ENCODE data around the gene ADK. TPM values are rescaled to one million over a fixed set of nuclear protein-coding genes. Genes with fewer than 3 reads are reported as not detected.
A peak's percentile ranks its signal among the peaks of the same experiment; 100 is the strongest.
"Not testable (repeated sequence)": the region's sequence is repeated elsewhere in the genome, so short reads cannot be mapped to it uniquely, and the experiment has no call there.

ADK gene
- total and polyA plus RNA-seq, 4 donors: 12.6 to 21.1 (median 16.1) TPM

DNA sequence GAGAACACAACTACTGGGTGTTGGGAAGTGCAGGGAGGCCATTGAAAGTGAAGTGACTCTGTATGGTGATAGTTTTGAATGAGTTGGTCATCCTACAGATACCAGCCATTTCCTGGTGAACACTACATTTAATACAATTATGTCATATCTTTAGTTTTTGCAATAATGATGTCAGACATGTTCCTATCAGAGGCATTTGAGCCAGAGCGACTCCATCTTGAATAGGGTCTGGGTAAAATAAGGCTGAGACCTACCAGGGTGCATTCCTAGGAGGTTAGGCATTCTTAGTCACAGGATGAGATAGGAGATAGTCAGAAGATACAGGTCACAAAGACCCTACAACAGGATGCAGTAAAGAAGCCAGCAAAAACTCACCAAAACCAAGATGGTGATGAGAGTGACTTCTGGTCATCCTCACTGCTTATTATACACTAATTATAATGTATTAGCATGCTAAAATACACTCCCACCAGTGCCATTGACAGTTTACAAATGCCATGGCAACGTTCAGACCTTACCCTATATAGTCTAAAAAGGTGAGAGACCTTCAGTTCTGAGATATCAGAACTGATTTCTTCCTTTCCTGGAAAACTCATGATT, 28.2 kb downstream of the ADK start:
- DNase-seq (no peak), ATAC-seq (ENCODE audit: low FRiP score) (no peak)
- H3K27ac ChIP-seq (ENCODE audit: low read depth in 1 of 2, low read length in 2 of 2): no peak overlapping the region
- H3K36me3 ChIP-seq (ENCODE audit: control insufficient read depth in 1 of 2, insufficient read depth in 2 of 2, low read length in 1 of 2): no peaks in the 10 kb centered on the region
- no peaks in the 10 kb centered on the region for H3K27me3 ChIP-seq (ENCODE audit: control insufficient read depth in 1 of 2, insufficient read depth in 2 of 2, low read length in 1 of 2)
- WGBS, 2 donors: 93 to 97% methylated on average over 2 of the region's 2 CpGs
- no peaks in the 10 kb centered on the region for H3K4me1 ChIP-seq (ENCODE audit: control insufficient read depth in 1 of 2, insufficient read depth in 2 of 2, low read length in 2 of 2)
- H3K4me3 ChIP-seq (ENCODE audit: low read length in 2 of 2): no peak overlapping the region
- H3K9me3 ChIP-seq (ENCODE audit: control insufficient read depth, low read length): no peaks in the 10 kb centered on the region
- intact Hi-C loops (cut with DNase I): no loop called here

- Histone ChIP-seq H3K4me1 (ENCODE audit: control insufficient read depth in 1 of 2, insufficient read depth in 2 of 2, low read length in 2 of 2) (peaks cover 0 to 5% of the 10 kb centered on the region in 2 donors), H3K27ac (ENCODE audit: low read depth in 1 of 2, low read length in 2 of 2) (no peak overlapping the region), H3K27me3 (ENCODE audit: control insufficient read depth in 1 of 2, insufficient read depth in 2 of 2, low read length in 1 of 2) (no peaks in the 10 kb centered on the region), H3K36me3 (ENCODE audit: control insufficient read depth in 1 of 2, insufficient read depth in 2 of 2, low read length in 1 of 2) (no peaks in the 10 kb centered on the region), H3K9me3 (ENCODE audit: control insufficient read depth, low read length) (no peaks in the 10 kb centered on the region), H3K4me3 (ENCODE audit: low read length in 2 of 2) (no peak overlapping the region)
- ATAC-seq (ENCODE audit: low FRiP score) (no peak), DNase-seq (no peak)
- intact Hi-C loops (cut with DNase I): no loop called here
These were observed 35.7 kb downstream of the ADK start for GRCh38 chr10:74186678-74187077.

GRCh38 chr10:74187237-74187636, 36.2 kb downstream of the ADK start:
- 78 to 83% methylated on average over 1 of the region's 1 CpG for WGBS, 2 donors
- ATAC-seq (ENCODE audit: low FRiP score): no peak
- intact Hi-C loops (cut with DNase I): no loop called here
- no peaks in the 10 kb centered on the region for H3K36me3 ChIP-seq (ENCODE audit: control insufficient read depth in 1 of 2, insufficient read depth in 2 of 2, low read length in 1 of 2)
- H3K4me3 ChIP-seq (ENCODE audit: low read length in 2 of 2): no peak overlapping the region
- no peaks in the 10 kb centered on the region for H3K27me3 ChIP-seq (ENCODE audit: control insufficient read depth in 1 of 2, insufficient read depth in 2 of 2, low read length in 1 of 2)
- DNase-seq: no peak
- no peaks in the 10 kb centered on the region for H3K9me3 ChIP-seq (ENCODE audit: control insufficient read depth, low read length)
- H3K27ac ChIP-seq (ENCODE audit: low read depth in 1 of 2, low read length in 2 of 2): no peak overlapping the region
- H3K4me1 ChIP-seq (ENCODE audit: control insufficient read depth in 1 of 2, insufficient read depth in 2 of 2, low read length in 2 of 2): peaks cover 0 to 5% of the 10 kb centered on the region in 2 donors

DNA sequence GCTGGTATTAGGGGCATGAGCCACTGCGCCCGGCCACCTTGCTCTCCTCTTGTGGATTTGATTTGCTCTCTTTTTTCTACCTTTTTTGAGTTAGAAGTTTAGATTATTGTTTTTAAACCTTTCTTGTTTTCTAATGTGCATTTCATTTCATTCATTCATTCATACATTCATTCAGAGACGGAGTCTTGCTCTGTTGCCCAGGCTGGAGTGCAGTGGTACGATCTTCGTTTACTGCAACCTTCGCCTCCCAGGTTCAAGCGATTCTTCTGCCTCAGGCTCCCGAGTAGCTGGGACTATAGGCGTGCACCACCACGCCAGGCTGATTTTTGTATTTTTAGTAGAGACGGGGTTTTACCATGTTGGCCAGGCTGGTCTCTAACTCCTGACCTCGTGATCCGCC, 37.6 kb downstream of the ADK start:
- DNase-seq; H3K27ac ChIP-seq (ENCODE audit: low read depth in 1 of 2, low read length in 2 of 2); H3K9me3 ChIP-seq (ENCODE audit: control insufficient read depth, low read length); H3K4me3 ChIP-seq (ENCODE audit: low read length in 2 of 2); H3K27me3 ChIP-seq (ENCODE audit: control insufficient read depth in 1 of 2, insufficient read depth in 2 of 2, low read length in 1 of 2); ATAC-seq (ENCODE audit: low FRiP score); H3K4me1 ChIP-seq (ENCODE audit: control insufficient read depth in 1 of 2, insufficient read depth in 2 of 2, low read length in 2 of 2); intact Hi-C loops (cut with DNase I); H3K36me3 ChIP-seq (ENCODE audit: control insufficient read depth in 1 of 2, insufficient read depth in 2 of 2, low read length in 1 of 2): not testable (repeated sequence)
- 97 to 98% methylated on average over 13 of the region's 13 CpGs for WGBS, 2 donors

- Histone ChIP-seq H3K4me1 (ENCODE audit: control insufficient read depth in 1 of 2, insufficient read depth in 2 of 2, low read length in 2 of 2) (peaks cover 0 to 5% of the 10 kb centered on the region in 2 donors), H3K4me3 (ENCODE audit: low read length in 2 of 2) (peak overlapping the region in 1 of 2 donors; percentile 26), H3K27ac (ENCODE audit: low read depth in 1 of 2, low read length in 2 of 2) (peak overlapping the region; percentile 30 to 90), H3K36me3 (ENCODE audit: control insufficient read depth in 1 of 2, insufficient read depth in 2 of 2, low read length in 1 of 2) (no peaks in the 10 kb centered on the region), H3K27me3 (ENCODE audit: control insufficient read depth in 1 of 2, insufficient read depth in 2 of 2, low read length in 1 of 2) (no peaks in the 10 kb centered on the region), H3K9me3 (ENCODE audit: control insufficient read depth, low read length) (no peaks in the 10 kb centered on the region)
- ATAC-seq (ENCODE audit: low FRiP score) (no peak), DNase-seq (no peak)
- intact Hi-C loops (cut with DNase I): no loop called here
- 5% methylated on average over 3 of the region's 3 CpGs for WGBS, 2 donors
These were observed 39.0 kb downstream of the ADK start for GRCh38 chr10:74189999-74190421.

- Histone ChIP-seq H3K4me3 (ENCODE audit: low read length in 2 of 2) (peak overlapping the region in 1 of 2 donors; percentile 26), H3K36me3 (ENCODE audit: control insufficient read depth in 1 of 2, insufficient read depth in 2 of 2, low read length in 1 of 2) (no peaks in the 10 kb centered on the region), H3K27ac (ENCODE audit: low read depth in 1 of 2, low read length in 2 of 2) (peak overlapping the region; percentile 30 to 90), H3K4me1 (ENCODE audit: control insufficient read depth in 1 of 2, insufficient read depth in 2 of 2, low read length in 2 of 2) (peaks cover 0 to 5% of the 10 kb centered on the region in 2 donors), H3K9me3 (ENCODE audit: control insufficient read depth, low read length) (no peaks in the 10 kb centered on the region), H3K27me3 (ENCODE audit: control insufficient read depth in 1 of 2, insufficient read depth in 2 of 2, low read length in 1 of 2) (no peaks in the 10 kb centered on the region)
- no peak for DNase-seq
- intact Hi-C loops (cut with DNase I): no loop called here
- no peak for ATAC-seq (ENCODE audit: low FRiP score)
These were observed 39.5 kb downstream of the ADK start for GRCh38 chr10:74190494-74190893.

DNA sequence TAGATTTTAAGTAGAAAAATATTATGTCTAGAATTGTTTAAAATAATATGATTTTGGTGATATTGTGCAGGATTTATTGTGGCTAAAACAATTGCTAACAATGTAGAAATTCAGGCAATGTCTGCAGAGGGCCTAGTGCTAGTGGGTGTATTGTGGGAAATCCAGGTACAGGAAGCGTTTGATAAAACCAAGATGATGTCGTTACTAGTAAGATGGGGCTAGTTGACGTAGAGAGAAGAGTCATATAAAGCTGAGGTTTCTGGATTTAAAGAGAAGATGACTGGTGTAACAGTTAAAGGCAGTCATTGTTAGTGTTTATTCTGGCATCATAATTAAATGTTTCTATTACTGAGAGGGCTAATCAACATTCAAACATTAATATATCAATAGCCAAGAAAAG, 43.5 kb downstream of the ADK start:
- H3K4me1 ChIP-seq (ENCODE audit: control insufficient read depth in 1 of 2, insufficient read depth in 2 of 2, low read length in 2 of 2): peaks cover 0 to 5% of the 10 kb centered on the region in 2 donors
- intact Hi-C loops (cut with DNase I): no loop called here
- H3K4me3 ChIP-seq (ENCODE audit: low read length in 2 of 2): no peak overlapping the region
- ATAC-seq (ENCODE audit: low FRiP score) (no peak), DNase-seq (no peak)
- no peaks in the 10 kb centered on the region for H3K9me3 ChIP-seq (ENCODE audit: control insufficient read depth, low read length)
- no peak overlapping the region for H3K27ac ChIP-seq (ENCODE audit: low read depth in 1 of 2, low read length in 2 of 2)
- no peaks in the 10 kb centered on the region for H3K36me3 ChIP-seq (ENCODE audit: control insufficient read depth in 1 of 2, insufficient read depth in 2 of 2, low read length in 1 of 2)
- WGBS, 2 donors: 67 to 70% methylated on average over 3 of the region's 3 CpGs
- no peaks in the 10 kb centered on the region for H3K27me3 ChIP-seq (ENCODE audit: control insufficient read depth in 1 of 2, insufficient read depth in 2 of 2, low read length in 1 of 2)

GRCh38 chr10:74194999-74195398, 44.0 kb downstream of the ADK start:
- no peaks in the 10 kb centered on the region for H3K36me3 ChIP-seq (ENCODE audit: control insufficient read depth in 1 of 2, insufficient read depth in 2 of 2, low read length in 1 of 2)
- peaks cover 0 to 5% of the 10 kb centered on the region in 2 donors for H3K4me1 ChIP-seq (ENCODE audit: control insufficient read depth in 1 of 2, insufficient read depth in 2 of 2, low read length in 2 of 2)
- H3K27ac ChIP-seq (ENCODE audit: low read depth in 1 of 2, low read length in 2 of 2): no peak overlapping the region
- no peak for DNase-seq
- WGBS, 2 donors: 20 to 27% methylated on average over 3 of the region's 3 CpGs
- no peak for ATAC-seq (ENCODE audit: low FRiP score)
- no peaks in the 10 kb centered on the region for H3K27me3 ChIP-seq (ENCODE audit: control insufficient read depth in 1 of 2, insufficient read depth in 2 of 2, low read length in 1 of 2)
- no peak overlapping the region for H3K4me3 ChIP-seq (ENCODE audit: low read length in 2 of 2)
- no peaks in the 10 kb centered on the region for H3K9me3 ChIP-seq (ENCODE audit: control insufficient read depth, low read length)
- intact Hi-C loops (cut with DNase I): no loop called here

DNA sequence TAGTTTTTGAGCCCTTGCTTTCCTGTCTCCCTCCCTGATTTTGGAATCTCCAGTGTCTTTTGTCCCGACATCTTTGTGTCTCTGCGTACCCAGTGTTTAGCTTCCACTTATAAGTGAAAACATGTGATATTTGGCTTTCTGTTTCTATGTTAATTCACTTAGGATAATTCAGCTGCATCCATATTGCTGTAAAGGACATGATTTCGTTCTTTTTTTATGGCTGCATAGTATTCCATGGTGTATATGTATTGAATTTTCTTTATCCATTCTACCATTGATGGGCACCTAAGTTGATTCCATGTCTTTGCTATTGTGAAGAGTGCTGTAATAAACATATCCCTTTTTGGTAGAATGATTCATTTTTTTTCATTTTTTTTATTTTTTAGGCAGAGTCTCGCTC, 48.3 kb downstream of the ADK start:
- no peak overlapping the region for H3K4me3 ChIP-seq (ENCODE audit: low read length in 2 of 2)
- H3K4me1 ChIP-seq (ENCODE audit: control insufficient read depth in 1 of 2, insufficient read depth in 2 of 2, low read length in 2 of 2): no peaks in the 10 kb centered on the region
- no peak overlapping the region for H3K27ac ChIP-seq (ENCODE audit: low read depth in 1 of 2, low read length in 2 of 2)
- no peaks in the 10 kb centered on the region for H3K9me3 ChIP-seq (ENCODE audit: control insufficient read depth, low read length)
- 96 to 99% methylated on average over 4 of the region's 4 CpGs for WGBS, 2 donors
- ATAC-seq (ENCODE audit: low FRiP score) (no peak), DNase-seq (no peak)
- no peaks in the 10 kb centered on the region for H3K36me3 ChIP-seq (ENCODE audit: control insufficient read depth in 1 of 2, insufficient read depth in 2 of 2, low read length in 1 of 2)
- intact Hi-C loops (cut with DNase I): no loop called here
- H3K27me3 ChIP-seq (ENCODE audit: control insufficient read depth in 1 of 2, insufficient read depth in 2 of 2, low read length in 1 of 2): no peaks in the 10 kb centered on the region

Data from aorta (tissue), 5 donors.